ENCODE measurements around the gene ACBD4.

DNA sequence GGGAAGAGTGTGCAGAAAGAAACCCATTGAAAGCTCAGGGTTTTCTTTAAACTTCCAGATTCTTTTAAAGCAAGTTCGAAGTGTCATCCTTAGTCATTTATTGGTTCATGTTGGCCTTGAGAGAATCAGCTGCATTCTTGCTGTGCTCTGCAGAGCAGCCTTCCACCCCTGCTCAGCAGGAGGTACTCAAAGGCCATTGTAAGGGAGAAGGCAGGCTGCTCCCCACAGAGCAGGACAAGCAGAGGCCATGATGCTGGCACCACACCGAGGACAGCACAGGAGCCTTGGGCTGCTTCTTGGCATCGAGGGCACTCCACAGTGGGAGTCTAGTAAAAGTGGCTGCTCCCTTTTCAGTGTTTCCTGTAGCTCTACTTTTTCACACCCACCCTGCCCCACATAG is 44.8 kb upstream of the ACBD4 start:
- TF ChIP-seq, protein P1, sequence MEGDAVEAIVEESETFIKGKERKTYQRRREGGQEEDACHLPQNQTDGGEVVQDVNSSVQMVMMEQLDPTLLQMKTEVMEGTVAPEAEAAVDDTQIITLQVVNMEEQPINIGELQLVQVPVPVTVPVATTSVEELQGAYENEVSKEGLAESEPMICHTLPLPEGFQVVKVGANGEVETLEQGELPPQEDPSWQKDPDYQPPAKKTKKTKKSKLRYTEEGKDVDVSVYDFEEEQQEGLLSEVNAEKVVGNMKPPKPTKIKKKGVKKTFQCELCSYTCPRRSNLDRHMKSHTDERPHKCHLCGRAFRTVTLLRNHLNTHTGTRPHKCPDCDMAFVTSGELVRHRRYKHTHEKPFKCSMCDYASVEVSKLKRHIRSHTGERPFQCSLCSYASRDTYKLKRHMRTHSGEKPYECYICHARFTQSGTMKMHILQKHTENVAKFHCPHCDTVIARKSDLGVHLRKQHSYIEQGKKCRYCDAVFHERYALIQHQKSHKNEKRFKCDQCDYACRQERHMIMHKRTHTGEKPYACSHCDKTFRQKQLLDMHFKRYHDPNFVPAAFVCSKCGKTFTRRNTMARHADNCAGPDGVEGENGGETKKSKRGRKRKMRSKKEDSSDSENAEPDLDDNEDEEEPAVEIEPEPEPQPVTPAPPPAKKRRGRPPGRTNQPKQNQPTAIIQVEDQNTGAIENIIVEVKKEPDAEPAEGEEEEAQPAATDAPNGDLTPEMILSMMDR (IDR thresholded peaks at IDR 0.05) = no peak
- TF ChIP-seq POLR2AphosphoS5 (IDR thresholded peaks at IDR 0.05; ENCODE audit: low read depth, low read length) = no peak

All from Panc1 (cell line).